GM12891 (cell line): Measurements from ENCODE around the gene PDCD1.

Experiments used
- POLR2A ChIP-seq: IDR thresholded peaks from 2 replicates; pipeline ENCODE4 v1.6.1; 2011; ENCODE audit warnings: low read depth, low read length, control low read depth
- POLR2AphosphoS5 ChIP-seq: IDR thresholded peaks from 2 replicates; pipeline ENCODE4 v1.6.1; 2011; ENCODE audit warnings: low read depth, low read length, control low read depth
- TAF1 ChIP-seq: IDR thresholded peaks from 2 replicates; pipeline ENCODE4 v1.6.1; 2011; ENCODE audit warnings: low read depth, low read length, control low read depth

DNA sequence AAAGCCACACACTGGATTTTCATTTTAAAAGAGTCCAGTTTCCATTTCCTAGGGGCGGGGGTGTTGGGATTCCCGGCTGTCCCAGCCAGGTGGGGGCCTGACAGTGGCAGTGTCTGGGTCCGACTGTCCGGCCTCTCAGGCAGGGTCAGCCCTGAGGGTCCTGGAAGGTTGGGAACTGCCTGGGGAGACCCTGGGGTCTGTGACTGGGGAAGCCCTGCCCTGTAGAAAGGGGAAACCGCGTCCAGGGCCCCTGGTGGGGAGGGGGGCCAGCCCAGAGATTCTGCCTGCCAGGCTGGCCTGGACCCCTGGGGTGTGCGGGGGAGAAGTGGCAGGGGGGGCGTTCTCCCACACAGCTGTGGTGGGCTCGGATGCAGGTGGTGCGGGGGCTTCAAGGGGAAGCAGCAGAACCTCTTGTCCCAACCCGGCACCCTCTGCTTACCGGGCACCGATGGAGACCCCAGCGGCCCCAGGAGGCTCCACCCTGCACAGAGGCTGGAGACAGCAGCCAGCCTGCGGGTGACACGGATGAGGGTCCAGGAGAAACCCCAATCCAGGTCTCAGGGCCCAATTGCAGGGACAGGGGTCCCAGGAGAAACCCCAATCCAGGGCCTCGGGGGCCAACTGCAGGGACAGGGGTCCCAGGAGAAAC is 15.7 kb upstream of the PDCD1 start:
- TF ChIP-seq POLR2AphosphoS5 (no peak), POLR2A (no peak), TAF1 (no peak)
